ENCODE measurements around the gene ASPRV1. TPM values are rescaled to one million over a fixed set of nuclear protein-coding genes. Genes with fewer than 3 reads are reported as not detected.

ASPRV1 gene
- total RNA-seq, 1 donor from 2014 or later: 1.1 TPM

GRCh38 chr2:69997015-69997830 is 35.8 kb upstream of the ASPRV1 start:
- peaks cover 7% of the 10 kb centered on the region for H3K36me3 Mint-ChIP-seq (ENCODE audit: low read depth)
- H3K4me3 Mint-ChIP-seq (ENCODE audit: low read depth): no peak overlapping the region
- intact Hi-C loops (cut with micrococcal nuclease): no loop called here
- DNase-seq (ENCODE audit: low spot score): no peak
- no peaks in the 10 kb centered on the region for H3K27me3 Mint-ChIP-seq (ENCODE audit: low read depth)
- no peak overlapping the region for H3K27ac Mint-ChIP-seq
- peaks cover 14% of the 10 kb centered on the region for H3K4me1 Mint-ChIP-seq (ENCODE audit: low read depth)
- H3K9me3 Mint-ChIP-seq: no peaks in the 10 kb centered on the region

DNA sequence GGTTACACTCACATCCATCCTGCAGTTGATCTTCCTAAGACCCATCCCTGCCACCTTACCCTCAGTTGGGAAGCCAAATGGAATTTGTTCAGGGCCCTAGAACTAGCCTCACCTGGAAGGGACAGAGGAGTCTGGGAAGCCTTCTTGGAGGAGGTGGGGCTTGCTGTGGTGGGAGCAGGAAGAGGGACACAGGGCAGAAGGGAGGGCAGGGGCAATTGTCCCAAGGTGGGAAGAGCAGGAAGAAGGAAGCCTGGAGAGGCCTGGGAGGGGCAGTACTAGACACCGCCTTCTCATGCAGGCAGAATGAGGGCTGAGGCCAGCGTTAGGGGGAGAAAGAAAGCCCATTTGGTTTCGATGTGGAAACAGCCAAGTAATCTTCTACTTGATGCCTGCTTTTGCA is 34.1 kb upstream of the ASPRV1 start:
- no peaks in the 10 kb centered on the region for H3K27me3 Mint-ChIP-seq (ENCODE audit: low read depth)
- intact Hi-C loops (cut with micrococcal nuclease): no loop called here
- H3K4me1 Mint-ChIP-seq (ENCODE audit: low read depth): peaks cover 13% of the 10 kb centered on the region
- DNase-seq (ENCODE audit: low spot score): no peak
- no peaks in the 10 kb centered on the region for H3K9me3 Mint-ChIP-seq
- peaks cover 7% of the 10 kb centered on the region for H3K36me3 Mint-ChIP-seq (ENCODE audit: low read depth)
- H3K27ac Mint-ChIP-seq: peak overlapping the region; percentile 67
- no peak overlapping the region for H3K4me3 Mint-ChIP-seq (ENCODE audit: low read depth)

GRCh38 chr2:69994166-69994565 is 32.7 kb upstream of the ASPRV1 start:
- Mint-ChIP-seq H3K9me3 (no peaks in the 10 kb centered on the region), H3K36me3 (ENCODE audit: low read depth) (peaks cover 7% of the 10 kb centered on the region), H3K4me1 (ENCODE audit: low read depth) (peaks cover 10% of the 10 kb centered on the region), H3K4me3 (ENCODE audit: low read depth) (no peak overlapping the region), H3K27me3 (ENCODE audit: low read depth) (no peaks in the 10 kb centered on the region), H3K27ac (no peak overlapping the region)
- intact Hi-C loops (cut with micrococcal nuclease): no loop called here
- no peak for DNase-seq (ENCODE audit: low spot score)

GRCh38 chr2:69993708-69994107 is 32.3 kb upstream of the ASPRV1 start:
- intact Hi-C loops (cut with micrococcal nuclease): no loop called here
- Mint-ChIP-seq H3K9me3 (no peaks in the 10 kb centered on the region), H3K36me3 (ENCODE audit: low read depth) (peaks cover 7% of the 10 kb centered on the region), H3K4me3 (ENCODE audit: low read depth) (no peak overlapping the region), H3K27ac (no peak overlapping the region), H3K27me3 (ENCODE audit: low read depth) (no peaks in the 10 kb centered on the region), H3K4me1 (ENCODE audit: low read depth) (peaks cover 10% of the 10 kb centered on the region)
- no peak for DNase-seq (ENCODE audit: low spot score)

- no peak for DNase-seq (ENCODE audit: low spot score)
- Mint-ChIP-seq H3K4me1 (ENCODE audit: low read depth) (peaks cover 13% of the 10 kb centered on the region), H3K27me3 (ENCODE audit: low read depth) (no peaks in the 10 kb centered on the region), H3K27ac (no peak overlapping the region), H3K9me3 (no peaks in the 10 kb centered on the region), H3K4me3 (ENCODE audit: low read depth) (no peak overlapping the region), H3K36me3 (ENCODE audit: low read depth) (peaks cover 7% of the 10 kb centered on the region)
- intact Hi-C loops (cut with micrococcal nuclease): no loop called here
Measured at GRCh38 chr2:69993048-69993565, 31.7 kb upstream of the ASPRV1 start.

- no peak overlapping the region for H3K27ac Mint-ChIP-seq
- DNase-seq (ENCODE audit: low spot score): no peak
- peaks cover 9% of the 10 kb centered on the region for H3K4me1 Mint-ChIP-seq (ENCODE audit: low read depth)
- intact Hi-C loops (cut with micrococcal nuclease): no loop called here
- no peaks in the 10 kb centered on the region for H3K27me3 Mint-ChIP-seq (ENCODE audit: low read depth)
- peaks cover 7% of the 10 kb centered on the region for H3K36me3 Mint-ChIP-seq (ENCODE audit: low read depth)
- no peak overlapping the region for H3K4me3 Mint-ChIP-seq (ENCODE audit: low read depth)
- no peaks in the 10 kb centered on the region for H3K9me3 Mint-ChIP-seq
Measured at GRCh38 chr2:69992310-69993047, 31.0 kb upstream of the ASPRV1 start.

- intact Hi-C loops (cut with micrococcal nuclease): no loop called here
- peaks cover 3% of the 10 kb centered on the region for H3K36me3 Mint-ChIP-seq (ENCODE audit: low read depth)
- no peak overlapping the region for H3K4me3 Mint-ChIP-seq (ENCODE audit: low read depth)
- H3K27me3 Mint-ChIP-seq (ENCODE audit: low read depth): no peaks in the 10 kb centered on the region
- peaks cover 4% of the 10 kb centered on the region for H3K4me1 Mint-ChIP-seq (ENCODE audit: low read depth)
- no peaks in the 10 kb centered on the region for H3K9me3 Mint-ChIP-seq
- H3K27ac Mint-ChIP-seq: no peak overlapping the region
- no peak for DNase-seq (ENCODE audit: low spot score)
Measured at GRCh38 chr2:69989441-69990105, 28.1 kb upstream of the ASPRV1 start.

DNA sequence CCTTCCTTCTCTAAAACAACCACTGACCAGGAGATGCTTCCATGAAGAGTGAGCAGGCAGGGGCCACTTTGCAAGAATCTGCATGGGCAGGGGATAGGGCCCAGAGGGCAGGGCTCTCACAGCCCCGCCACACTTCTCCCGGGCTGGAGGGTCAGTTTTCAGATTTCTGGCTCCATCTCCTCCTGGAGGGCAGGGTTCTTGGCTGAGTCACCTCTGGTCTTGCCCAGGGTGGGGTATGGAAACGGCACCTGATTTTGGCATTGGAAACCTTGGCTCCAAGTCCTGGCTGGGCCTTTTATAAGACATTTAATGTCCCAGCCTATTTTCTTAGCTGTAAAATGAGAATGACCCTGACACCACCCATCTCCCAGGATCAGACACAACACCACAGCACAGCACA is 27.6 kb upstream of the ASPRV1 start:
- Mint-ChIP-seq H3K27ac (no peak overlapping the region), H3K9me3 (no peaks in the 10 kb centered on the region), H3K36me3 (ENCODE audit: low read depth) (peaks cover 3% of the 10 kb centered on the region), H3K27me3 (ENCODE audit: low read depth) (no peaks in the 10 kb centered on the region), H3K4me3 (ENCODE audit: low read depth) (no peak overlapping the region), H3K4me1 (ENCODE audit: low read depth) (peaks cover 4% of the 10 kb centered on the region)
- no peak for DNase-seq (ENCODE audit: low spot score)
- intact Hi-C loops (cut with micrococcal nuclease): no loop called here

- H3K9me3 Mint-ChIP-seq: no peaks in the 10 kb centered on the region
- no peak overlapping the region for H3K4me3 Mint-ChIP-seq (ENCODE audit: low read depth)
- H3K27ac Mint-ChIP-seq: peak overlapping the region; percentile 17
- no peaks in the 10 kb centered on the region for H3K27me3 Mint-ChIP-seq (ENCODE audit: low read depth)
- H3K4me1 Mint-ChIP-seq (ENCODE audit: low read depth): peaks cover 4% of the 10 kb centered on the region
- DNase-seq (ENCODE audit: low spot score): no peak
- no peaks in the 10 kb centered on the region for H3K36me3 Mint-ChIP-seq (ENCODE audit: low read depth)
- intact Hi-C loops (cut with micrococcal nuclease): no loop called here
Measured at GRCh38 chr2:69988086-69988635, 26.7 kb upstream of the ASPRV1 start.

- peaks cover 4% of the 10 kb centered on the region for H3K4me1 Mint-ChIP-seq (ENCODE audit: low read depth)
- no peak for DNase-seq (ENCODE audit: low spot score)
- no peaks in the 10 kb centered on the region for H3K36me3 Mint-ChIP-seq (ENCODE audit: low read depth)
- no peak overlapping the region for H3K27ac Mint-ChIP-seq
- H3K27me3 Mint-ChIP-seq (ENCODE audit: low read depth): no peaks in the 10 kb centered on the region
- H3K9me3 Mint-ChIP-seq: no peaks in the 10 kb centered on the region
- intact Hi-C loops (cut with micrococcal nuclease): no loop called here
- H3K4me3 Mint-ChIP-seq (ENCODE audit: low read depth): no peak overlapping the region
Measured at GRCh38 chr2:69986691-69987090, 25.3 kb upstream of the ASPRV1 start.

DNA sequence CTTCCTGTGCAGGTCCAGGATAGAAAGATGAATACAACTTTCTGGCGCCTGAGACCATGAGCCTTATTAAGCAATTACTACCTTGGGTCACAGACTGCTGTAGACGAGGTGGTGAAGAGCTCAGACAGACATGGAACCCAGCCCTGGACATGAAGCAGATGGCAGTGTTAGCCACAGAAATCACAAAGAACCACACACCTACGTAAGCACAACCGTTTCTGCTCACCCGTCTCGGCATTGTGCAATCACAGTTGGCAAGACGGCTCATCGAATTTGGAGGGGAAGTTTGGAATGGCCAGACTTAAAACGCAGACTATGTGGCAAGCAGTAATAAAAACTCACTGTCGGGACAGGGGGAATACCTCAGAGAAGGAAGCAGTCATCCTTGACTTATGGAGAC is 24.3 kb upstream of the ASPRV1 start:
- Mint-ChIP-seq H3K9me3 (no peaks in the 10 kb centered on the region), H3K27me3 (ENCODE audit: low read depth) (no peaks in the 10 kb centered on the region), H3K4me1 (ENCODE audit: low read depth) (peaks cover 3% of the 10 kb centered on the region), H3K27ac (no peak overlapping the region), H3K4me3 (ENCODE audit: low read depth) (no peak overlapping the region), H3K36me3 (ENCODE audit: low read depth) (no peaks in the 10 kb centered on the region)
- intact Hi-C loops (cut with micrococcal nuclease): no loop called here
- DNase-seq (ENCODE audit: low spot score): no peak

- DNase-seq (ENCODE audit: low spot score): no peak
- Mint-ChIP-seq H3K36me3 (ENCODE audit: low read depth) (no peaks in the 10 kb centered on the region), H3K27me3 (ENCODE audit: low read depth) (no peaks in the 10 kb centered on the region), H3K4me1 (ENCODE audit: low read depth) (peaks cover 3% of the 10 kb centered on the region), H3K27ac (no peak overlapping the region), H3K4me3 (ENCODE audit: low read depth) (no peak overlapping the region), H3K9me3 (no peaks in the 10 kb centered on the region)
- intact Hi-C loops (cut with micrococcal nuclease): no loop called here
Measured at GRCh38 chr2:69985216-69985615, 23.8 kb upstream of the ASPRV1 start.

Measured in activated T-helper 2 cell treated with anti-CD3 and anti-CD28 coated beads, Interferon-gamma antibody, Interleukin-2, Interleukin-4, amounts not matched to agents 10 μg/mL and 5 μg/mL and 100 μg/mL, durations not matched to agents 14 hours and 24 hours and 36 hours (primary cell).